GM19023 (cell line): Measurements from ENCODE around the gene HBG2.
A peak's percentile ranks its signal among the peaks of the same experiment; 100 is the strongest.
"Not testable (repeated sequence)": the region's sequence is repeated elsewhere in the genome, so short reads cannot be mapped to it uniquely, and the experiment has no call there.

ENCODE experiments used
- ATAC-seq: cut with Tn5 transposase; IDR thresholded peaks from one replicate; pipeline ENCODE4 v1.9.1; 2021; ENCODE audit warnings: mild to moderate bottlenecking, moderate library complexity; ENCODE audit not compliant: unreplicated experiment

Gene HBG2

DNA sequence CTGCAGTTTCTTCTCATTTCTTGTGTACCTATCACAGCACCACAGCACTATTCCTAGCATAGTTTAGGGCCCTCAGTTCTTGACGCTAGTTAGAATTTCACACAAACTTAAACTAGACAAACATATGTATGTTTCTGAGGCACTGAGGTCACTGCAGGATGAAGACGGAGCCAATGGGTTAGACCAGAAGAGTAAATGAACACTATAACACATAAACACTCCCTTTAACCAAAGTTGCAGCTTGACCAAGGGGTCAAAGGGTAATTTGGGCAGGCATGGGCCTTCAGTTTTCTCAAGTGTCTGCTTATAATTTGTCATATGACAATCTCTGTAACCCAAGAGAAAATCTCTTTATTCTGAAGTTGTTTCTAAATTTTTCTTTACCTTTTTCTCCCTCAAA is 28.0 kb upstream of the HBG2 start:
- ATAC-seq, result no peak

DNA sequence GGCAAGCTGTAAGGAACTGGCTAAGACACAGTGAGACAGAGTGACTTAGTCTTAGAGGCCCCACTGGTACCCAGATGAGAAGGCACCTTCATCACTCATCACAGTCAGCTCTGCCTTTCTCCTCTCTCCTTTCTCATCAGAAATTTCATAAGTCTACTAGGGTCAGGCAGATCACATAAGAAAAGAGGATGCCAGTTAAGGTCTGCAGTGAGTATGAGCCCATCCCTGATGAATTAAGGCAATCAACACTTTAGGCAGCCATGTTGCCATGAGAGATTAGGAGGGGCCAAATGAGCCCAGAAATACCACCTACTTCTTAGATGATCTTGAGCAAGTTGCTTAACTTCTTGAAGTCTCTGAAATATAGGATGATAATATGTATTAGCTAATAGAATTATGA is 27.0 kb upstream of the HBG2 start:
- ATAC-seq, result no peak

DNA sequence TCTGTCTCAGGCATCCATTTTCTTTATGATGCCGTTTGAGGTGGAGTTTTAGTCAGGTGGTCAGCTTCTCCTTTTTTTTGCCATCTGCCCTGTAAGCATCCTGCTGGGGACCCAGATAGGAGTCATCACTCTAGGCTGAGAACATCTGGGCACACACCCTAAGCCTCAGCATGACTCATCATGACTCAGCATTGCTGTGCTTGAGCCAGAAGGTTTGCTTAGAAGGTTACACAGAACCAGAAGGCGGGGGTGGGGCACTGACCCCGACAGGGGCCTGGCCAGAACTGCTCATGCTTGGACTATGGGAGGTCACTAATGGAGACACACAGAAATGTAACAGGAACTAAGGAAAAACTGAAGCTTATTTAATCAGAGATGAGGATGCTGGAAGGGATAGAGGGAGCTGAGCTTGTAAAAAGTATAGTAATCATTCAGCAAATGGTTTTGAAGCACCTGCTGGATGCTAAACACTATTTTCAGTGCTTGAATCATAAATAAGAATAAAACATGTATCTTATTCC is 26.1 kb upstream of the HBG2 start:
- peak; percentile 94 for ATAC-seq

DNA sequence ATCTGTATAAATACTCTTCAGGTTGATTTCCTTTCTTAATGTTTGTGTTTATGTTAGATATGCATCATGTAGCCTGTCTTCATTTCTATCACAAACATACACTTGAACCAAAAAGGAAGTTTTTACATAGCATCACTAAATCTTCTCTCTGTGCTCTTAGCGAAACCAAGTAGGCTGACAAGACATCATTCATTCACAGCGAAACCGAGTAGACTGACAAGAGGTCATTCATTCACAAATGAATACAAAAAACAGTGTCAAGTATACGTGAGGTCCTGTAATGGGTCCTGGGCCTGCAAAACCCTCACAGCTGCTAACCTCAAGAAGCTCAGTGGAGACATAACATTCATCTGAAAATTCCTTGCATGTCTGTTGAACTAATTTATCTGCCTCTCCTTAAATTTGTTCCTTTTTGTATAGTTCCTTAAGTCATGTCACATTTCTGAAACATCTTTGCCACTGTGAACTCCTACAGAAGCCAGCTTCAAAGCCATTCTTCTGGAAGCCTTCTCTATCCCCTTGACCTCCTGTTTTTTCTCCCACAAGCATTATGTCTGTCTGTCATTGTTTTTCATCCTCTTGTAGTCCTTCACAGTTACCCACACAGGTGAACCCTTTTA is 25.0 kb upstream of the HBG2 start:
- ATAC-seq, result no peak

DNA sequence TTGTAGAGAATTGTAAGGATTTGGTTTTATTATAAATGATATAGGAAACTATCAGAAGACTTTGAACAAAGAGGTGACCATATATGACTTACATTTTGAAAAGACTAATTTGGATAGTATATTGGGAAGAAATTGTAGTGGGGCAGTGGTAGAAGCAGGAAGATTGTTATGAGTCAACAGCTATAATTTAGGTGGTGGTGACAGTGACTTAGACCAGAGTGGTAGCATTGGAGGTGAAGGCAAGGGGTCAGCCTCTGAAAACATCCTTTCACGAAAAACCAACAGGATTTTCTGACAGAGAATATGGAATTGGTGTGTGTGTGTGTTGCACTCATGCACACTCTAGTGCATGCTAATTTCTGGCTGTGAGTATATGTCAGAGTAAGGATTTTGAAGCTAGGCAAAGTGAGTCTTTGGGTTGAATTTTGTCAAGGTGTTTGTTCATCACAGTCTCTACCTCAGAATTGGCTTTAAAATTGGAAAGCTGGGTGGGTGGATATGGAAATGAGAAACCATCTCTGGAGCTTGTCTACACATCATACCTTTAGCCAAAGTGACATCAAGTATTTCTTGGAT is 23.3 kb upstream of the HBG2 start:
- ATAC-seq, result peak; percentile 45

DNA sequence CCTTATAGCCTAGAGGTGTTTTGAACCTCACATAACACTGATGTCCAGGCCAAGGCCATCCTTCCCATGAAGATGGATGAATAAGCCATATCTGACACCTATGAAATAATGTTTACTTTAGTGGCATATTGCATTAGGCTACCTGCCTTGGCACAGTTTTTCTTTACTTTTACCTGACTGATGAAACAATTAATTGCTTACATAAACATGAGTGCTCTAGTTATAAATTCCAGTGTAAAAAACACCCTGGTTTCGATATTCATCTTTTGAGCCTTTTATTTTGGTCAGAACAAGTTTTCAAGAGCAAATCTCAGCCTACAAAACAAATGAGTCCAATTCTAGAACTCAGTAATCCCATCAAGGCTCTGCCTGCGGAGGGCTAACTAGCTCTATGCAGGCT is 22.1 kb upstream of the HBG2 start:
- no peak for ATAC-seq

DNA sequence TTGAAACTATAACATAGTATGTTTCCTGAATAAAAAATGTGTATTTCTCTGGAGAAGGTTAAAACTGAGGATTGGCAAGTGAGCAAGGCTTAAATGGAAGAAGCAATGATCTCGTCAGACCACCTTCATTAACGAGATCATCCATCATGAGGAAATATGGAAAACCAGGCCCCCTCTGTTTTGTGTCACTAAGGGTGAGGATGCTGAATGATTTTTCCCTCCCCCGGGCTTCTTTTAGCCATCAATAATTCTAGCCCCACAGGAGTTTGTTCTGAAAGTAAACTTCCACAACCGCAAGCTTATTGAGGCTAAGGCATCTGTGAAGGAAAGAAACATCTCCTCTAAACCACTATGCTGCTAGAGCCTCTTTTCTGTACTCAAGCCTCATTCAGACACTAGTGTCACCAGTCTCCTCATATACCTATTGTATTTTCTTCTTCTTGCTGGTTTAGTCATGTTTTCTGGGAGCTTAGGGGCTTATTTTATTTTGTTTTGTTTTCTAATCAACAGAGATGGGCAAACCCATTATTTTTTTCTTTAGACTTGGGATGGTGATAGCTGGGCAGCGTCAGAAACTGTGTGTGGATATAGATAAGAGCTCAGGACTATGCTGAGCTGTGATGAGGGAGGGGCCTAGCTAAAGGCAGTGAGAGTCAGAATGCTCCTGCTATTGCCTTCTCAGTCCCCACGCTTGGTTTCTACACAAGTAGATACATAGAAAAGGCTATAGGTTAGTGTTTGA is 21.0 kb upstream of the HBG2 start:
- ATAC-seq, result no peak

DNA sequence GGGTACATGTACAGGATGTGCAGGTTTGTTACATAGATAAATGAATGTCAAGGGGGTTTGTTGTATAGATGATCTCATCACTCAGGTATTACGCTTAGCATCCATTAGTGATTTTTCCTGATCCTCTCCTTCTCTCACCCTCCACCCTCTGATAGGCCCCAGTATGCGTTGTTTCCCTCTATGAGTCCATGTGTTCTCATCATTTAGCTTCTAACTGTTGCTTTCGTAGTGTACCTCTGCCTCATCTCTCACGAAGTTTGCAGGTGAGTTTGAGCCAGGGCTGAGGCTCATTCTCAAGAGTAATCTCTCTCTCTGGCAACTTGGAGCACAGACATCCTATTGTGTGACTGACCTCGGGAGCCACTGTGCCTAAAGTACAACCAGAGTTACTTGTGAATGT is 19.8 kb upstream of the HBG2 start:
- ATAC-seq, result no peak

DNA sequence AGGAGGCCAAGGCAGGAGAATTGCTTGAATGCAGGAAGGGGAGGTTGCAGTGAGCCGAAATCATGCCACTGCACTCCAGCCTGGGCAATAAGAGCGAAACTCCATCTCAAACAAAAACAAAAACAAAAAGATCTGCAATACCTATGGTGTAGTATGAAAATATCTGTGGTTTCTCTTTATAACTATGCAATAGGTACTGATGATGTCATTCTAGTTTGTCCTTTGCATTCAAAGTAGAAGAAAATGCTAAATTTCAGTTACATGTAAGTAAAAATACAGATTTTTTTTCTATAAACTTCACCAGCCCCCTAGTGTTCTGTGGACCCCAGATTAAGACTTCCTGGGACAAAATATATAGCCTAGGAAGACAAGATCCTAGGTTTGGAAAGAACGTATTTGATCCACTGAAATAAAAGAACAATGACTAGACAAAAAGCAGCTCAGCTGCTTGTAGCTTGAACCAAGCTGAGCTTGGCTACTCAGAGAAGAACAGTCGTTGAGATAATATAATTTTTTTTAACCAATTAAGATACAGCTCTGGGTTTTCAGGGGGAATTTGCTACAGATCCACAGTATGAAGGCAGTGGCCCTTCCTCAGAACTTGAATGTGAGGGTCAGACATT is 17.9 kb upstream of the HBG2 start:
- ATAC-seq, result no peak

DNA sequence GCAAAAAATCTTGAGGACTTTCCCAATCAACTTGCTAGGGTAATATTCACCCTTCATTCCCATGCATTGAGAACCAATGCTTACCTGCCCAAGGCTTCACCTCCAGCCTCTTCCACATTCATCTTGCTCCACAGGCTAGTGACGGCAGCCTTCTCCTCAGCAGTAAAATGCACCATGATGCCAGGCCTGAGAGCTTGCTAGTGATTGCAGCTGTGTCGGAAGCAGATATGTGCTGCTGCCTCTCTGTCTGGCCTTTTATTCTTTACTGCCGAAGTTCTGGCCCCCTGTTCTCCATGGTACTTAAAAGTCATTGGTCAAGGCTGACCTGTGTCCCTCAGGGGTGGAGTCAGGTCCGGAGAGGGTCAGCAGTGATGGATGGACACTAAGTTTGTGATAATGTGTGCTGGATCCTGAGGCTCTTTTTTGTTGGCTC is 15.2 kb upstream of the HBG2 start, which contains the start of gene HBE1:
HBE1 (minus strand) TSS at position 231 of the 433 bp plus-strand sequence; CDS start at position 176, 55 bp downstream.
- no peak for ATAC-seq

DNA sequence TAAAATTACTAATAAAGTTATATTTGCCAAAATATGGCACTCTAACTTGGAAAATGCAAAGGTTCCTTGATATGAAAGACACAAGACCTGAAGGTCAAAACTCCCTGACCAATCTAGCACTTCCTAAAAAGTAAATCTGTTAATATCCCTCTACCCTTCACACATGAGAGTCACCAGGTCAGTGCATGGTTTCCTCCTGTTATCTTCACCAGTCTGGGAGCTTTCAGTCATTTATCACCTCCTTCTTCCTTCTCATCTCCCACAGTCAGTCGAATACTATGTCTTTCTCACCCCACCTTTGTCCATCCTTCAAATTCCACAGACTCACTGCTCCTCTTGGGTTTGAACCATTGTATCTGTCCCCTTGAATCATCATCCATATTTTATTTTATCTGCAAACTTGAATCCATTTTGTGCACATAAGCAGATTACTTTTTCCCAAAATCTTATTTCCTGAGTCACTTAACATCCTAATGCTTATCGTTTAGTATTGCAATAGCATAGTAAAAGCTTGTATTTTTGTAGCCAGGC is 12.5 kb upstream of the HBG2 start:
- ATAC-seq, result no peak

DNA sequence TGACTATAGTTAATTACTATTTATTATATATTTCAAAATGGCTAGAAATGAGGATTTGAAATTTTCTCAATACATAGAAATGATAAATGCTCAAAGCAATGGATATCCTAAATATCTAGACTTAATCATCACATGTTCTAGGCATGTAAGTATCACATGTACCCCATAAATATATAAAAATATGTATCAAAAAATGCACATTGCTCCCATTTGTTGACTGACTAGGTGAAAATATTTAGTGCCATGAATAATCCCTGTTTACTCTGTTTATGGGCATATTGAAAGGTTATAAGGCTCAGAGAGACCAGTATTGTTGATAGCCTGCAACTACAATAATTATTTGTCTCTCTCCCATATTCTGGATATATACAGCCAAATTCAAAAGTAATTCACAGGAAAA is 12.0 kb upstream of the HBG2 start:
- ATAC-seq, result no peak

DNA sequence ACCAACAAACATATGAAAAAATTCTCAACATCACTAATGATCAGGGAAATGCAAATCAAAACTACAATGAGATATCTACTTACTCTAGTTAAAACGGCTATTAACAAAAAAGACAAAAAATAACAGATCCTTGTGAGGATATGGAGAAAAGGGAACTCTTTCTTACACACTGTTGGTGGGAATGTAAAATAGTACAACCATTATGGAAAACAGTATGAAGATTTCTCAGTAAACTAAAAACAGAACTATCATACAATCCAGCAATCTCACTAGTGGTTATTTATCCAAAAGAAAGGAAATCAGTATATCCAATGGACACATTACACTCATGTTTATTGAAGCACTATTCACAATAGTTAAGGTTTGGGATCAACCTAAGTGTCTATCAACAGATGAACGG is 11.3 kb upstream of the HBG2 start:
- no peak for ATAC-seq

DNA sequence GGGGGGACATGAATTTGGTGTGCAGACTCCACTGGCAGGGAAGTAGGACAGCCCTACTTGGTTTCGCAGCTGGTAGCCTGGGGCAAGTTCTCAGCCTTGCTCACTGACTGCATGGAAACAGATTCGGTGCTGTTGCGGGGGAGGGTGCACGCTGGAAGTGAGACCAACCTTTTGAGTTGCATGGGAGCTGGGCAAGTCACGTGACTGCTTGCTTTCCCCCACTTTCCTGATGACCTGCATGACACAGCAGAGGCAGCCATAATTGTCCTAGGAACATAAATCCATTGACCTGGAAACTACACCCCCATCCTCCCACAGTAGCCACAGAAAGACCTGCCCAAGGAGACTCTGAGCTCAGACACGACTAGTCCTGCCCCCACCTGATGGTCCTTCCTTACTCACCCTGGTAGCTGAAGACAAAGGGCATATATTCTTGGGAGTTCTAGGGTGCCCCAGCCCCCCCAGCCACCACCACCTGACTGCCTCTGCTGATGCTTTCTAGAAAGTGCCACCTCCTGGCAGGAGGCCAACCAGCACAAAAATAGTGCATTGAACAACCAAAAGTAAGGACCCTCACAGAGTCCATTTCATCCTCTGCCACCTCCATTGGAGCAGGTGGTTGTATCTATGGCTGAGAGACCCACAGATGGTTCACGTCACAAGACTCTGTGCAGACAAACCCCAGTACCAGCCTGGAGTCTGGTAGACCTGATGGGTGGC is 4.1 kb upstream of the HBG2 start:
- ATAC-seq, result no peak

DNA sequence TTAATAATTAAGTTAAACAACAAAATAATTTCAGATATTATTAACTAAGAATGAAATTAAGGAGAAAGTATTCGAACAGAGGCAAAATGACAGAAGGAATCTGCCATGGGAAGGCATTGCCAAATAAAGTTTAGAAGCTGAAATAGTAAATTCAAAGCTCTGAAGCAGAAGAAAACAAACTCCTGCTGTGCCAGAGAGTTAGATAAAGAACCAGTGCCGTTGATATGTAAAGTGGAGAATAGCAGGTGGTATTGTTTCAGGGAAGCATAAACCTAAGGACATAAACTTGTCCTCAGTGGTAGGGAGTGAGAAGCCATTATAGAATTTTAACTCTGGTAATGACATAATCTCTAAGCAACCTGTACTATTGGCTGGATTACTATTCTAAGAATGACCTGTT is 2.7 kb upstream of the HBG2 start:
- ATAC-seq, result no peak

DNA sequence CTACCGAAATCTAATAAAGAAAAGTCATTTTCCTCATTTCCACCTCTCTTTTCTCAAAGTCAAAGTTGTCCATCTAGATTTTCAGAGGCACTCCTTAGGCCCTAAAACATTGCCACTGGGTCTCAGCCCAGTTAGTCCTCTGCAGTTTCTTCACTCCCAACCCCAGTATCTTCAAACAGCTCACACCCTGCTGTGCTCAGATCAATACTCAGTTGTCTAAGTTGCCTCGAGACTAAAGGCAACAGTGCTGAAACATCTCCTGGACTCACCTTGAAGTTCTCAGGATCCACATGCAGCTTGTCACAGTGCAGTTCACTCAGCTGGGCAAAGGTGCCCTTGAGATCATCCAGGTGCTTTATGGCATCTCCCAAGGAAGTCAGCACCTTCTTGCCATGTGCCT is 558 bp downstream of the HBG2 start:
- ATAC-seq, result not testable (repeated sequence)

DNA sequence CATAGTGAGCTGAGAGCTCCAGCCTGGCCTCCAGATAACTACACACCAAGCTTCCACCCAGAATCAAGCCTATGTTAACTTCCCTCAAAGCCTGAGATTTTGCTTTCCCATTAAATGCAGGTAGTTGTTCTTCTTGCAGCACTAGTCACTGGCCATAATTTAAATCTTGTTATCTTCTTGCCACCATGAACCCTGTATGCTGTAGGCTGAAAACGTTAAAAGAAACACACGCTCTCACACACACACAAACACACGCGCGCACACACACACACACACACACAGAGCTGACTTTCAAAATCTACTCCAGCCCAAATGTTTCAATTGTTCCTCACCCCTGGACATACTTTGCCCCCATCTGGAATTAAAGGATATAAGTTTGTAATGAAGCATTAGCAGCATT is 1.1 kb downstream of the HBG2 start:
- ATAC-seq, result not testable (repeated sequence)

DNA sequence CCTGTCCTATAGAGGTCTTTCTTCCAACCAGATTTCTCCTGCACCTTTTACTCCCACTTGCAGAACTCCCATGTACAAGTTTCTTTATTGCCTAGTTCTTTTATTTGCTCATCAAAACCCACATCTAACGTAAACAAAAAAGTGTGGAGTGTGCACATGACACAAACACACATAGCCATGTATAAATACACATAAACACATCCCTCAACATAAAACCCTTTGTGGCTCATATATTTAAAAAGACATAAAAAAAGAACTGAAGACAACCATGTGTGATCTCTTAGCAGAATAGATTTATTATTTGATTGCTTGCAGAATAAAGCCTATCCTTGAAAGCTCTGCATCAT is 1.7 kb downstream of the HBG2 start:
- no peak for ATAC-seq

DNA sequence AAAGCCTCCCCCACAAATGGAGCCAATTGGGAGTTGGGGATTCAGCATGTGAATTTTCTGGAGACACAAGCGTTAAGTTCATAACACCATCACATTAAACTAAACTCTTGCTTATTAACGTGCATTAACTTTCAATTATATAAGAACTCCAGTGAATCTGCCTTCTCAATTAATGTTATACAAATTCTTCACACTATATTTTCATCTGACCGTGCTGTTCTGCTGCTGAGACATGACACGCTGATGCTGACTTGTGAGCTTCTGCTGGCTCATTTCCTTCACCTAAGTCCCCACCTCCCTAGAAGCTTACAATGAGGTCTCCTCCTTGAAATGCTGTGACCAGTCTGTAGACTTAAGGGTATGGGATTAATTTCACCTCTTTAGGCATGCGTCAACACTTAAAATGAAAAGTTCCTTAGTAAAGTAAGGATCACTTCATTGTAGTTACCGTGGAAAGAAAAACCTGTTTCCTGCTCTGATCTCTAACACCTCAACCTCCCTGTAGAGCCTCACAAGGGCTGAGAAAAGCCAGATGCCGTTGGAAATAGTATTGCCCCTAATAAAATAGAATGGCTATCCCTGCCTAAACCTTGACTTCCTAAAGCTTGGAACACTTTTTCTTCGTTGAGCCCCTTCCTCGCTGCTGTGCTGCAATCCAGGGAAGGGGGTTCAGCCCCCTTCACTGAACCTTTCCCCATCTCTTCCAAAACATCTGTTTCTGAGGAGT is 2.2 kb downstream of the HBG2 start:
- ATAC-seq, result no peak

DNA sequence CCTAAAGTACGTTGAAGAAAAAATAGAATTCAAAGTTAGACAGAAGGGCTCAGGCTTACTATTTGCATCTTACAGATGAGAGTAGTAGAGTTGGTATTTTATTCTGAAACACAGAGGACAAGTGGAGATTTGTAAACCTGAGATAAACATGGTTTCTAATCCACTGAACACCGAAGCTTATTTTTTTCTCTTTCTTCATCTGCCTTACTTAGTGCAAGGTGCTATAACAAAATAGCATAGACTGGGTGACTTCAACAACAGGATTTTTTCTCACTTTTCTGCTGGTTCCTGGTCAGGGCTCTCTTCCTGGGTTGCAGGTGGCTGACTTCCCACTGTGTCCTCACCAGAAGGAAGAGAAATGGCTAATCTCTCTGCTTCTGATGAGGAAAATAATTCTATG is 2.8 kb downstream of the HBG2 start:
- no peak for ATAC-seq
